Thyroid gland (tissue), 4 donors: ENCODE results near the gene SCFD2.

Experiments
- POLR2A ChIP-seq, 2 donors: fragments of 450-650 bp; IDR thresholded peaks; one replicate each; pipeline ENCODE4 v1.6.1; 2017; ENCODE audit warnings: antibody characterized with exemption in 2 of 2, mild to moderate bottlenecking in 2 of 2, moderate library complexity in 1 of 2
- TF ChIP-seq, protein P1 (sequence below), 6 experiments: fragments of 200-600 bp in 3 of 6; fragments of 450-650 bp in 3 of 6; sonication (generic) in 3 of 6; IDR thresholded peaks; one replicate each; pipeline ENCODE4 v1.5.1; 2016 to 2019; ENCODE audit warnings: antibody characterized with exemption in 6 of 6, mild to moderate bottlenecking in 2 of 6, inconsistent platforms in 1 of 6, moderate library complexity in 1 of 6

DNA sequence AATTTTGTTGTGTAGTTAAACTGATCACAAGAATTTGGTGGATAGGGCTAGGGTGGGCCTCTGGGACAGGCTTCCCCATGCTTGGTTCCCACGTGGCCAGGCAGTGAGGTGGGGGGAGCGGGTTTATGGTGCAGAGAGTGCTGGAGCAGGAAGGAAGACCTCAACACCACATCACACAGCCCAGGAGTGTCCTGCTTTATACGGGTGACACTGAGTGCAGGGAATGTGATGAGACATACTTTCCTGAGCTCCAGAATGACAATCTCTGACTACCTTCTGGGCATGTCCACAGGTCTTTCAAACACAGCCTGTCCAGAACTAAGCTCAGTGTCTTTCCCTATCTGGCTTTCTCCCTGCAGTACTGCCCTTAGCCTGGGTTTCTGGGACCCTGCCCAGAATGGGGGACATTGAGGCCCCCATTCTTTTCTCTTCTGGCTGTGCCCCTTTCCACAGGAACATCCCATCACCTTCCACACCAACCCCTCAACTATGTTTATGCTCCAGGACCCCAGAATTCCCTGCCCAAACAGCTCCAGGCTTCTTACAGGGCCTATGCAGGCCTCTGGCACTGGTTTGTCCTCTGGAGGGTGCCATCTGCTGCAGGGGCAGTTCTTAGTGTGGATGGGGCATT lies 540.3 kb downstream of the SCFD2 start:
- TF ChIP-seq, protein P1, sequence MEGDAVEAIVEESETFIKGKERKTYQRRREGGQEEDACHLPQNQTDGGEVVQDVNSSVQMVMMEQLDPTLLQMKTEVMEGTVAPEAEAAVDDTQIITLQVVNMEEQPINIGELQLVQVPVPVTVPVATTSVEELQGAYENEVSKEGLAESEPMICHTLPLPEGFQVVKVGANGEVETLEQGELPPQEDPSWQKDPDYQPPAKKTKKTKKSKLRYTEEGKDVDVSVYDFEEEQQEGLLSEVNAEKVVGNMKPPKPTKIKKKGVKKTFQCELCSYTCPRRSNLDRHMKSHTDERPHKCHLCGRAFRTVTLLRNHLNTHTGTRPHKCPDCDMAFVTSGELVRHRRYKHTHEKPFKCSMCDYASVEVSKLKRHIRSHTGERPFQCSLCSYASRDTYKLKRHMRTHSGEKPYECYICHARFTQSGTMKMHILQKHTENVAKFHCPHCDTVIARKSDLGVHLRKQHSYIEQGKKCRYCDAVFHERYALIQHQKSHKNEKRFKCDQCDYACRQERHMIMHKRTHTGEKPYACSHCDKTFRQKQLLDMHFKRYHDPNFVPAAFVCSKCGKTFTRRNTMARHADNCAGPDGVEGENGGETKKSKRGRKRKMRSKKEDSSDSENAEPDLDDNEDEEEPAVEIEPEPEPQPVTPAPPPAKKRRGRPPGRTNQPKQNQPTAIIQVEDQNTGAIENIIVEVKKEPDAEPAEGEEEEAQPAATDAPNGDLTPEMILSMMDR (IDR thresholded peaks at IDR 0.05), result no peak
- TF ChIP-seq POLR2A (IDR thresholded peaks at IDR 0.05), result no peak
